Peyer's patch (tissue), 4 donors: ENCODE data around the gene BICD1.

ENCODE experiments used
- CTCF ChIP-seq, 6 experiments: fragments of 450-650 bp in 4 of 6; fragments of 200-600 bp in 2 of 6; sonication (generic) in 1 of 6; IDR thresholded peaks; one replicate each; pipeline ENCODE4 v1.5.1; 2017 to 2019; ENCODE audit warnings: antibody characterized with exemption in 6 of 6, mild to moderate bottlenecking in 3 of 6, moderate library complexity in 1 of 6
- POLR2A ChIP-seq, 2 donors: fragments of 450-650 bp; IDR thresholded peaks; one replicate each; pipeline ENCODE4 v1.5.1; 2017; ENCODE audit warnings: antibody characterized with exemption in 2 of 2, mild to moderate bottlenecking in 2 of 2, moderate library complexity in 2 of 2

DNA sequence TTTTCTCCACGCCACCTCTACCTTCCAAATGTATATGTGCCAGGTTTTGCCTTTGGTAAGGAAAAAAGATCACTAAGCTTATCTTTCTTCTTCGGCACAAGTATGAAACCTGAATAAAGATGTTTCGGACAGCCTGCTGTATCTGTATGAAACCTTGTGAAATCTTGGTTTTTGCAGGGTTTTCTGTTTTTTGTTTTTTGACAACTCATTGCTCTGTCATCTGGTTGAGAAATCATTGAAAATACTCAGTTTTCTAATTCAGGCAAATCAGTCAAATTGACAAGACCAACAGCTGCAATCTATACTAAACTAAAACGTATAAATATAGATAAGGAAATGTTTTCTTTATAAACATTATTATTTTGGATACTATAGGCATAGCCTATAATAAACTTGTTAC lies 229.6 kb downstream of the BICD1 start:
- TF ChIP-seq CTCF (IDR thresholded peaks at IDR 0.05) (no peak), POLR2A (IDR thresholded peaks at IDR 0.05) (no peak)
